CD4-positive, alpha-beta T cell (primary cell): ENCODE measurements around the gene MYBPH. TPM values are rescaled to one million over a fixed set of nuclear protein-coding genes. Genes with fewer than 3 reads are reported as not detected.

Experiments
- ATAC-seq: fragments of 200-7000 bp; cut with Tn5 transposase; one replicate; pipeline ENCODE4 v1.10.0; 2022; ENCODE audit warnings: mild to moderate bottlenecking; ENCODE audit not compliant: poor library complexity
- CTCF ChIA-PET: fragments of 350-600 bp; sonication (Branson Sonifier 250); formaldehyde crosslinking; loops from one replicate; lab custom pipeline; 2021; ENCODE audit warnings: antibody characterized with exemption, inconsistent platforms; lab: Charles Lee
- POLR2A ChIA-PET: fragments of 350-600 bp; sonication (Branson Sonifier 250); formaldehyde crosslinking; loops from one replicate; lab custom pipeline; 2021; ENCODE audit warnings: antibody characterized with exemption, inconsistent platforms; lab: Charles Lee
- DNase-seq, 14 experiments: peaks; one replicate each; pipeline ENCODE4 v3.0.0-alpha.2; 2013 to 2020; ENCODE audit warnings: mixed read lengths in 2 of 14
- H3K27ac ChIP-seq, 2 donors: one replicate each; pipeline versions ENCODE4 v1.5.1 to v1.7.0; 2013; ENCODE audit warnings: low read length in 2 of 2, low read depth in 1 of 2, mild to moderate bottlenecking in 1 of 2
- H3K27me3 ChIP-seq, 2 experiments: 1 replicate in 1 of 2; 2 replicates in 1 of 2; pipeline versions ENCODE4 v1.6.1 to v1.7.0; 2013; ENCODE audit warnings: low read length in 2 of 2, control low read depth in 1 of 2, mild to moderate bottlenecking in 1 of 2, moderate library complexity in 1 of 2; ENCODE audit not compliant: insufficient read depth in 2 of 2, control insufficient read depth in 1 of 2
- H3K36me3 ChIP-seq: one replicate; pipeline ENCODE4 v1.6.1; 2013; ENCODE audit warnings: low read length, control low read depth; ENCODE audit not compliant: insufficient read depth
- H3K4me1 ChIP-seq: one replicate; pipeline ENCODE4 v1.6.1; 2013; ENCODE audit warnings: low read length, control low read depth; ENCODE audit not compliant: insufficient read depth
- H3K4me3 ChIP-seq: one replicate; pipeline ENCODE4 v1.5.1; 2013; ENCODE audit warnings: mild to moderate bottlenecking, low read length, moderate library complexity
- H3K9me3 ChIP-seq, 2 experiments: 1 replicate in 1 of 2; 2 replicates in 1 of 2; pipeline versions ENCODE4 v1.6.1 to v1.7.0; 2013; ENCODE audit warnings: low read length in 2 of 2, mild to moderate bottlenecking in 2 of 2, control low read depth in 1 of 2, moderate library complexity in 1 of 2; ENCODE audit not compliant: control insufficient read depth in 1 of 2, insufficient read depth in 1 of 2
- H3K27ac Mint-ChIP-seq: one replicate; pipeline ENCODE4 v1.8.0; 2020; ENCODE audit warnings: mixed read lengths
- H3K27me3 Mint-ChIP-seq: one replicate; pipeline ENCODE4 v1.8.0; 2021; ENCODE audit warnings: mixed read lengths
- H3K36me3 Mint-ChIP-seq: one replicate; pipeline ENCODE4 v1.8.0; 2021; ENCODE audit warnings: low read depth, mixed read lengths
- H3K4me1 Mint-ChIP-seq: one replicate; pipeline ENCODE4 v1.8.0; 2021; ENCODE audit warnings: low read depth, mixed read lengths
- H3K4me3 Mint-ChIP-seq: one replicate; pipeline ENCODE4 v1.8.0; 2020; ENCODE audit warnings: mild to moderate bottlenecking, mixed read lengths
- H3K9me3 Mint-ChIP-seq: one replicate; pipeline ENCODE4 v1.8.0; 2020; ENCODE audit warnings: mixed read lengths
- CTCF ChIP-seq: fragments of 200-600 bp; IDR thresholded peaks from one replicate; pipeline ENCODE4 v1.8.0; 2022; ENCODE audit warnings: antibody characterized with exemption, mild to moderate bottlenecking
- intact Hi-C, 2 experiments: fragments of 100-400 bp; cut with DNase I in 1 of 2; cut with micrococcal nuclease in 1 of 2; formaldehyde crosslinking; loops; one replicate each; pipeline versions ENCODE4 v1.15.1 to v1.9.0; 2023 to 2025; cut with DNase I, micrococcal nuclease
- total RNA-seq, 174 experiments: library from RNA in 2 of 174; stranded (reverse) in 2 of 174; gene quantifications; one replicate each; pipeline ENCODE4 v1.2.3 and lab custom pipeline; 2021 to 2026

Gene MYBPH
- total RNA-seq, 2 experiments from 2014 or later = not detected

- Histone ChIP-seq H3K27me3 (peaks cover 43 to 67% of the 10 kb centered on the region in 2 experiments), H3K9me3 (peaks cover 0 to 8% of the 10 kb centered on the region in 2 experiments), H3K36me3 (no peaks in the 10 kb centered on the region), H3K27ac (no peak overlapping the region), H3K4me3 (no peak overlapping the region), H3K4me1 (peaks cover 14% of the 10 kb centered on the region)
- Mint-ChIP-seq H3K4me3 (no peak overlapping the region), H3K27ac (no peak overlapping the region), H3K9me3 (no peaks in the 10 kb centered on the region), H3K4me1 (peaks cover 11% of the 10 kb centered on the region), H3K36me3 (no peaks in the 10 kb centered on the region), H3K27me3 (peaks cover 86% of the 10 kb centered on the region)
- ATAC-seq = no peak
- intact Hi-C loops = no loop called here
- no peak for TF ChIP-seq CTCF
- CTCF ChIA-PET = no interaction called here
- POLR2A ChIA-PET = no interaction called here
- DNase-seq = peak in 3 of 14 experiments; percentile 21 to 29 (median 24)
These were observed 49.3 kb downstream of the MYBPH start for GRCh38 chr1:203126151-203126865.

- ChIA-PET CTCF (no interaction called here), POLR2A (no interaction called here)
- intact Hi-C loops = no loop called here
- Histone ChIP-seq H3K9me3 (peaks cover 0 to 13% of the 10 kb centered on the region in 2 experiments), H3K4me1 (peaks cover 14% of the 10 kb centered on the region), H3K4me3 (no peak overlapping the region), H3K36me3 (no peaks in the 10 kb centered on the region), H3K27ac (no peak overlapping the region), H3K27me3 (peaks cover 41 to 77% of the 10 kb centered on the region in 2 experiments)
- no peak for TF ChIP-seq CTCF
- H3K27me3 Mint-ChIP-seq = peaks cover 88% of the 10 kb centered on the region
- H3K9me3 Mint-ChIP-seq = no peaks in the 10 kb centered on the region
- H3K27ac Mint-ChIP-seq = no peak overlapping the region
- H3K4me3 Mint-ChIP-seq = no peak overlapping the region
- ATAC-seq = no peak
- peak in 1 of 14 experiments; percentile 14 for DNase-seq
- H3K36me3 Mint-ChIP-seq = no peaks in the 10 kb centered on the region
- H3K4me1 Mint-ChIP-seq = peaks cover 11% of the 10 kb centered on the region
These were observed 50.9 kb downstream of the MYBPH start for GRCh38 chr1:203124546-203125317.

- intact Hi-C loops = no loop called here
- Mint-ChIP-seq H3K9me3 (no peaks in the 10 kb centered on the region), H3K27ac (no peak overlapping the region), H3K4me3 (no peak overlapping the region), H3K27me3 (peaks cover 87% of the 10 kb centered on the region), H3K36me3 (no peaks in the 10 kb centered on the region), H3K4me1 (peaks cover 11% of the 10 kb centered on the region)
- Histone ChIP-seq H3K4me1 (peaks cover 14% of the 10 kb centered on the region), H3K4me3 (no peak overlapping the region), H3K27me3 (peaks cover 39 to 77% of the 10 kb centered on the region in 2 experiments), H3K36me3 (no peaks in the 10 kb centered on the region), H3K27ac (no peak overlapping the region), H3K9me3 (peaks cover 0 to 13% of the 10 kb centered on the region in 2 experiments)
- no peak for ATAC-seq
- ChIA-PET POLR2A (no interaction called here), CTCF (no interaction called here)
- TF ChIP-seq CTCF = no peak
- peak in 1 of 14 experiments; percentile 0 for DNase-seq
These were observed 51.6 kb downstream of the MYBPH start for GRCh38 chr1:203124011-203124410.
